Measurements from ENCODE around the gene RPS6KB1.
"Not testable (repeated sequence)": the region's sequence is repeated elsewhere in the genome, so short reads cannot be mapped to it uniquely, and the experiment has no call there.

The RPS6KB1 gene

GRCh38 chr17:59892924-59893675 lies at the start of gene RPS6KB1, which contains the start of gene TUBD1:
Gene RPS6KB1, plus strand, starts transcription at chr17:59893121. Its CDS starts 64 bp downstream, at chr17:59893185.
Gene TUBD1, minus strand, starts transcription at chr17:59892943. Its CDS starts 1,941 bp downstream, at chr17:59891002.
- intact Hi-C loops (cut with DNase I) = no loop called here
- DNase-seq = peak; percentile 90 to 99 (median 93)

DNA sequence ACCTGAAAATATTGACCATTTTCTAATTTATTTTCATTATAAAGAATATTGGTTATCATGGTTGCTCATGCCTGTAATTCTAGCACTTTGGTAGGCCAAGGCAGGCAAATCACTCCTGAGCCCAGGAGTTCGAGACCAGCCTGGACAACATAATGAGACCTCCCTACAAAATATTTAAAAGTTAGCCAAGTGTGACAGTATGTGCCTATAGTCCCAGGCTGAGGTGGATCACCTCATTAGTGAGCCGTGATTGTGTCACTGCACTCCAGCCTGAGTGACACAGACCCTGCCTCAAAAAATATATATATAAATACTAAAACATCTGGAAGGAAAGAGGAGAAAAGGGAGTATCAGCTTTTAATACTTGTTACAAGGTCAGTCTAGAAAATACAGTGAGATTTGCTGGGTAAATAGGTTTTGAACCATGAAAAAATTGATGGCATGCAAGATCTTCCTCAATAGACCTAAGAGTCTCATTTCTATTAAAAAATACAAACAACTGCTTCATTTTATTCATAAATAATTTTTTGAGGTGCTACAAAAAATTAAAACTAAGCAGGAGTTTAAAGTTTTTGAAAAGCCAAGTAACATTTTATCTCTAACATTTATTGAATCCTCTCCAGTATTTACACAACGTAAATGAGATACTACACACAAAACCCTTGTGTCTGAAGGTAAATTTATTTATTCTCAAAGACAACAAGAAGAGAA lies 47.9 kb upstream of the RPS6KB1 start:
- intact Hi-C loops (cut with DNase I) = no loop called here
- DNase-seq = no peak

- intact Hi-C loops (cut with DNase I) = no loop called here
- peak in 3 of 10 donors; percentile 5 to 67 (median 22) for DNase-seq
These were observed 47.1 kb upstream of the RPS6KB1 start for GRCh38 chr17:59845595-59846393.

- peak in 4 of 10 donors; percentile 3 to 27 (median 14) for DNase-seq
- intact Hi-C loops (cut with DNase I) = no loop called here
These were observed 46.3 kb upstream of the RPS6KB1 start for GRCh38 chr17:59846394-59847165.

DNA sequence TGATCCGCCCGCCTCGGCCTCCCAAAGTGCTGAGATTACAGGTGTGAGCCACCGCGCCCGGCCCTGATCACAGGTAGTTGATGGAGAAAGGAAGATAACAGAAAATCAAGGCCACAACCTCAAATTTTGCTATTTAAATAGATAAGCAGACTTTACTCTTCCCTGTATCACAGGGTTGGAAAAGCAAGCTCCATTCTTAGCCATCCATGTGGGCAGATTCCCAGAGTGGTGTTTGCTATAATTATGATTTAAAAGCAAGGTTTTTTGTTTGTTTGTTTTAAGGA lies 44.6 kb upstream of the RPS6KB1 start:
- no peak for DNase-seq
- intact Hi-C loops (cut with DNase I) = no loop called here

DNA sequence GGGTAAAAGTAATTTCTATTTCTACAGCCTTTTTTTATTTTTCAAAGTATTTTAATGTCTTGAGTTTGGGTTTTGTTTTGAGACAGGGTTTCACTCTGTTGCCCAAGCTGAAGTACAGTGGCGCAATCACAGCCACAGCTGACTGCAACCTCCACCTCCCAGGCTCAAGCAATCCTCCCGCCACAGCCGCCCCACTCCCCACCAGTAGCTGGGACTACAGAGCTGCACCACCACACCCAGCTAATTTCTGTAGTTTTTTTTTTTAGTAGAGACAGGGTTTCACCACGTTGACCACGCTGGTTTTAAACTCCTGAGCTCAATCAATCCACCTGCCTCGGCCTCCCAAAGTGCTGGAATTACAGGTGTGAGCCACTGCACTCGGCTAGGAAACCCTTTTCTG lies 44.1 kb upstream of the RPS6KB1 start:
- intact Hi-C loops (cut with DNase I) = no loop called here
- DNase-seq = peak in 2 of 10 donors; percentile 26 to 86

GRCh38 chr17:59850311-59850710 lies 42.6 kb upstream of the RPS6KB1 start:
- intact Hi-C loops (cut with DNase I); DNase-seq: not testable (repeated sequence)

DNA sequence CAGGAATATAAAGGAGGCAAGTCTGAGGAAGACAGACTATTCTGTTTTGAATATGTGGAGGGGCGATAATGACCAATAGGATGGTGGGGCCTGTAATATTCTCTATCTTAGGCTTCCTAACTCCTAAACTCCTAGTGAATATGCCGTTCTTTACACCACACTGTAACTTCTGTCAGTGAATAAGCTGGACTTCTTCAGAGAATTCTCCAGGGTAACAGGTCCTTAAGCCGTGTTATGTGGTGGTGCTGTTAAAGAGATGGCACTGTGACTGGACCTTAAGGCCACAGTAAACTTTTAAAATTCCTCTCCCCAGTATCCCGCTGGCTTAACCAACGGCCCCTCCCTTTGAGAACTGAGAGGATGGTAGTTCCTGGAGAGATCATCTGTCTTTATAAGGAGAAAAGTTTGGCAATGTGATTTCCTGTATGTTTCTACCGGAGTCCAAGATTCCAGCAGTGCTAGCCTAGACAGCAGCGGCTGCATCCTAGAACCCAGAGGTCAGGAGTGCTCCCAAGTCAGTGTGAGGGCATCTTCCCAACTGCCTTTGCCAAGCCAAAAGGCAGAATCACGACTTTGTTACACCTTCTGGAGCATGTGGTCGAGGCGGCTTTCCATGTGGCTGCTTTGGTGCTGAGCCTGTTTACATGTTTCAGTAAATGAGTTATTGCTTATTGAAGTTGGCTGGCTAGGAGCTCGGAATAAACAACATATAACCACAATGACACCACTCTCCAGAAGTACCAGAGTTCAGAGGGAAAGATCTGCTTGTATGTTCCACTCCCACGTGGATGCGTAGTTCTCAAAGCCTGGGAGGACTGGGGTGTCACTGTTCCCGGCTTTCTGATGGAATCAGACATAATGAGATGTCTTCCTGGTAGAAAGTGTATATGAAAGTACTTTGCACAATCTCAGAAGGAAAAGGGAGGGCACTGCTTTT lies 41.2 kb upstream of the RPS6KB1 start:
- intact Hi-C loops (cut with DNase I) = no loop called here
- DNase-seq = no peak

DNA sequence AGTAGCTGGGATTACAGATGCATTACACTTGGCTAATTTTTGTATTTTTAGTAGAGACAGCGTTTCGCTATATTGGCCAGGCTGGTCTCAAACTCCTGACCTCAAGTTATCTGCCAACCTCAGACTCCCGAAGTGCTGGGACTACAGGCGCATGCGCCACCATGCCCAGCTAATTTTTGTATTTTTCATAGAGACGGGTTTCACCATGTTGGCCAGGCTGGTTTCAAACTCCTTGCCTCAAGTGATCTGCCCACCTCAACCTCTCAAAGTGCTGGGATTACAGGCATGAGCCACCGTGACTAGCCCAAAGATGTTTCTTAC lies 40.1 kb upstream of the RPS6KB1 start:
- intact Hi-C loops (cut with DNase I); DNase-seq: not testable (repeated sequence)

- intact Hi-C loops (cut with DNase I) = no loop called here
- no peak for DNase-seq
These were observed 39.6 kb upstream of the RPS6KB1 start for GRCh38 chr17:59853168-59853918.

GRCh38 chr17:59853919-59854729 lies 38.8 kb upstream of the RPS6KB1 start:
- DNase-seq; intact Hi-C loops (cut with DNase I): not testable (repeated sequence)

- intact Hi-C loops (cut with DNase I) = no loop called here
- DNase-seq = no peak
These were observed 35.8 kb upstream of the RPS6KB1 start for GRCh38 chr17:59856859-59857794.

- no peak for DNase-seq
- intact Hi-C loops (cut with DNase I) = loop anchor here (2.0 kb wide), 1 partner anchor 103 kb away; no protein-coding TSS in a partner anchor
These were observed 34.6 kb upstream of the RPS6KB1 start for GRCh38 chr17:59858167-59858816.

DNA sequence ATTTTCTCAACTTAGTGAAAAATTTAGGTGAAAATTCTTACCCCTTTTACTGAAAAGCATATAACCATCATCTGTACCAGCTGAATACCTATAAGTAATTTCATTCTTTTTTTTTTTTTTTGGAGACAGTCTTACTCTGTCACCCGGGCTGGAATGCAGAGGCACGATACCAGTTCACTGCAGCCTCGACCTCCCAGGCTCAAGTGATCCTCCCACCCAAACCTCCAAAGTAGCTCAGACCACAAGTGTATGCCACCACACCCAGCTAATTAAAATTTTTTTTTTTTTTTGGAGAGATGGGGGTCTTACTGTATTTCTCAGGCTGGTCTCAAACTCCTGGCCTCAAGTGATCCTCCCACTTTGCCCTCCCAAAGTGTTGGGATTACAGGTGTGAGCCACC lies 34.0 kb upstream of the RPS6KB1 start:
- intact Hi-C loops (cut with DNase I) = loop anchor here (2.0 kb wide), 1 partner anchor 104 kb away; no protein-coding TSS in a partner anchor
- DNase-seq = no peak

DNA sequence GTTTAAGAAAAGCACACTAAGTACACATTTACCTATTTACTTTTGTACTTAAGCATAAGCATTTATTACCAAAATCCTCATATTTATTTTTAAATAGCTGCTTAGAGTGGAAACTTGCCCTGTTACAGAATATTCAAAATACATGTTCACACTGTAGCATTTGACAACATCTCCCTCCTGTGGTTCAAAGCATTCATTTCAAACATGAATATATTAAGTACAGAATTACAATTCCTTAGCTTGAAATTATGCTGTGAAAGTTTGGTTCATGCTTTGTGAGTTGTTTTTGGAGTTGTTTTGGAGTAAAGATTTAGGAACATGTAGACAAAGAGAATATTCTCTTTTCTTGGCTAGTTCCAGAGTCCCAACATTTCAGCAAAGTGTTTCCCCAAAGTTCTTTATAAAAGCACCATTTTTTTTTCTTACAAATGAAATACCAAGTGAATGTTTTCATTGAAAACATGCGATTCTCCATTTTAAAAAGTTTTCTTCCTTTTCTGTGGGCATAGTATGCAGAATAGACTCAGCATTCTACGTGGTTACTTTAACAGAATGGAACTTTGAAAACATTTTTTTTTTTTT lies 33.4 kb upstream of the RPS6KB1 start:
- DNase-seq = no peak
- intact Hi-C loops (cut with DNase I) = loop anchor here (2.0 kb wide), 1 partner anchor 105 kb away; no protein-coding TSS in a partner anchor

DNA sequence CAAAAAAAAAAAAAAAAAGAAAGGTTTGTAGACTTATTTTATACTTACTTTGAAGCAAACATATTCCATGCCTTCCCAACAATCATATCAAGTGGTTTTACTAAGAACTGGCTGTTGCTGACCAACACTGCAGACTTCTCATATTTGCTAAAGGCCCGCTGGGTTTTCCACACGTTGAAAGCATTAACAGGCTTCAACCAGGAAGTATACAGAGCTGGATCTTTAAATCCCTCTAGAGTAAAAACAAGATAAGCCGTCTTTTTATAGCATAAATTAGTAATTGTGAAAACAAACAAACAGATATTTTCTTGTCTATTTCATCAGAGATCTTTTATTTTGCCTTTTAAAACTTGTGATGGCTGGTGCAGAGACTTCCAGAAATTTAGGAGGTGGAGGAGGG lies 29.3 kb upstream of the RPS6KB1 start:
- intact Hi-C loops (cut with DNase I) = no loop called here
- DNase-seq = no peak
